Measurements from ENCODE around the gene TPRN.

TPRN gene

DNA sequence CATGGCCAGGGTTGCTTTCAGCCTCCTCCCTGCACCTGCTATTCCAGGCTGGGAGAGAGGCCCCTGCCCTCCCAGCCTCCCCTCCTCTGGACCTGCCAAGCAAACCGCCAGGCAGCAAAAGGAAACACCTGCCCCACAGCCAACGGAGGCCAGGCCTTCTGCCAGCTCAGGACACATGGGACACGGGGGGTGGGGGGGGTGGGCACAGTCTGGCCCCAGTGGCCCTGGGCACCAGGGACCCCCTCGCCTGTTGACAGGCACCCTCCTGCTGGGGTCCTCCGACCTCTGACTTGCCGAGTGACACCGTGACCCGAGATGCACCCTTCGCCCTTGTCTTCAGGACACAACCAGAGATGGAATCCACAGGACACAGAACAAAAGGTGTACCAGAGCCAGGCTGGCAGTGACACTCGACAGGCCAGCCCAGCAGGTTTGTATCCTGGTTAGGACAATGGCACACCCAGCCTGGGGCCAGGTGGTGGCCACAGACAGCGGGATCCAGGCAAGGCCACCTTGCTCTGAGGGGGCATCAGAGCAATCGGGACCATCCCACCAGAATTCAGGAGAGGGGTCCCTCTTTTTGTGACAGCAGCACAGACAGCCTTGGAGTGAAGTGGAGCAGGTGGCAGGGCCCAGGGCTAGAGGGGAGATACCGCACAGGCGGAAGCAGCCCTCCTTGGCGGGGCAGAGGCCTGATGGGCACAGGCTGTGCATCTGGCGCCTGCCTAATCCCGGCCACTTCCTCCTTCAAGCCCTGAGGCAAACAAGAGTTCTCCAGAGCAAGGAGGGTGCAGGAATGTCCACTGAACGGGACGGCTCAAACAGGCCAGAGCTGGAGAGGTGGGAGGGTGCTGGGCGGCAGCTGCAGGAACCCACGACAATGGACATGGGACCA lies 27.4 kb downstream of the TPRN start:
- DNase-seq (ENCODE audit: low read depth), result no peak

DNA sequence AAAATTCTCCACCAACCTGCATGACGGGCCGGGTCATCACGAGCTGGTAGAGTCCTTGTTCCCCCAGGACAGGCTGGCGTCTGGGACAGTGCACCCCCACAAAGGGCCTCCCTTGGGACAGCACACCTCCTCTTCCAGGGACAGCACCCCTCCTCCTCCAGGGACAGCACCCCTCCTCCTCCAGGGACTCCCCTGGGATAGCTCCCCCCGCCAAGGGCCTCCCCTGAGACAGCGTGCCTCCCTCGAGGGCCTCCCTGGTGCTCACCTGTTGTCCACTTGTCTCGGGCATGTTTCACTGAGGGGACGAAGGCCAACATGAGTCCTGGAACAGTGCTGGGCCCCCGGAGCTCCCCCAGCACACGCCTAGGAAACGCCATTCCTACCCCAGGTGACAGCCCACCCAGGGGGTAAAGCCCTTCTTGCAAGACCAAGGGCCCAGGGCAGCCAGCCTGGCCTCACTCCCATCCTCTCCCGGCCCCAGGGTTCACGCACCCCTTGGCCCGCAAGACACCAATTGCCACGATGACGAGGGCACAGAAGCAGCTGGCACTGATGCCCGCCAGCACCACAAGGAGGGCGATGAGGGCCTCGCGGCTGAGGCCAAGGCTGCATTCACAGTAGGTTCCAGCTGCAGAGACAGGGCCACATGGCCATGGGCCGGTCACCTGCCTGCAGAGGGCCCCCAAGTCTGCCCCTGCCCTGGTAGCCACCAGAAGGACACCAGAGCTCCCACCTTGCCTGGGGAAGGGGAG lies 29.2 kb downstream of the TPRN start:
- DNase-seq (ENCODE audit: low read depth), result no peak

DNA sequence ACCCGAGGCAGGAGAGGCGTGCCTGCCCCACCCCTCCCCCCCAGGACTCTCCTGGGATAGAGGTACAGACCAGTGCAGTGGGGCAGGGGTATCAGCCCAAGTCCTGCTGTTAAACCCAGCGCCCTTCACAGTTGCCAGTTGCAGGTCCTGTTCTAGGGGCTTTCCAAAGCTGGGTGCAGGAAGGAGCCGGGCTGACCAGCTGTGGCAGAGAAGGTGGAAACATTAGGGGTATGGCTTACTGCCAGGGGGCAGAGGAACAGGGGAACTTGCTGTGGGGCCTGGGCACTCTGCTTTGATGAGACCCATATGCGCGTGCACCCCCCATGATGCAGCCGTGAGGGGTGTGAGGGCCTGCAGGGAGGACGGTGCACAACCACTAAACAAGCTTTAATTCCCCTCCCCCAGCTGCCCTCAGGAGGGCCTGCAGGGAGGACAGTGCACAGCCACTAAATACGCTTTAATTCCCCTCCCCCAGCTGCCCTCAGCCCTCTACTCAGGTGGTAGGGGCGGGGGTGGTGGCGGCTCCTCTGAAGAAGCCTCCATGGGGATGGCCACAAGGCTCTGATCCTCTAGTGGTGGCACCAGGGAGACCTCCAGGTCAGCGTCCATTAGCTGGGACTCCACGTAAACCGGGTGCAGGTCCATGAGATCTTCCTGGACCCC lies 29.9 kb downstream of the TPRN start:
- DNase-seq (ENCODE audit: low read depth), result no peak

DNA sequence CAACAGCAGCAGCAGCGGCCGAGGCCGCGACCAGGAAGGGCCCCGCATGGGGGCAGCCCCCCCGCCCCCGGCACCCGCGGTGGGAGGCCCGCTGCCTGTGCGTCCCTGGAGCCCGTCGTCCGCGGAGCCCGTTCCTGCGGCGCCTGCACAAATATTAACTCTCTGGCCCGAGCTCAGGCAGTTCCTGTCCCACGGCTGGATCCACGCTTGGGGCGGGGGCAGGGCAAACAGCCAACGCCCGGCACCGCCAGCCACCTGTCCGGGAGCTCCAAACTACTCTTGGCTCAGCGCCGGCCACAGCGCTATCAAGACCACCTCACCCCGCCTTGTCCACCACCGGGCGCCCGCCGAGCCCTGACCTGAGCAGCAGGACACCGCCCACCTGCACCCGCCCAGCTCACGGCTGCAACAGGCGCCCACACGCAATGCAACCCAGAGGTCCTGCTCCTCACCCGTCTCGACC lies 30.6 kb downstream of the TPRN start, which contains the start of gene LRRC26:
TSS of gene LRRC26 (minus strand) at position 156 of the 463 bp plus-strand sequence. CDS start at position 48, 108 bp downstream.
- no peak for DNase-seq (ENCODE audit: low read depth)

DNA sequence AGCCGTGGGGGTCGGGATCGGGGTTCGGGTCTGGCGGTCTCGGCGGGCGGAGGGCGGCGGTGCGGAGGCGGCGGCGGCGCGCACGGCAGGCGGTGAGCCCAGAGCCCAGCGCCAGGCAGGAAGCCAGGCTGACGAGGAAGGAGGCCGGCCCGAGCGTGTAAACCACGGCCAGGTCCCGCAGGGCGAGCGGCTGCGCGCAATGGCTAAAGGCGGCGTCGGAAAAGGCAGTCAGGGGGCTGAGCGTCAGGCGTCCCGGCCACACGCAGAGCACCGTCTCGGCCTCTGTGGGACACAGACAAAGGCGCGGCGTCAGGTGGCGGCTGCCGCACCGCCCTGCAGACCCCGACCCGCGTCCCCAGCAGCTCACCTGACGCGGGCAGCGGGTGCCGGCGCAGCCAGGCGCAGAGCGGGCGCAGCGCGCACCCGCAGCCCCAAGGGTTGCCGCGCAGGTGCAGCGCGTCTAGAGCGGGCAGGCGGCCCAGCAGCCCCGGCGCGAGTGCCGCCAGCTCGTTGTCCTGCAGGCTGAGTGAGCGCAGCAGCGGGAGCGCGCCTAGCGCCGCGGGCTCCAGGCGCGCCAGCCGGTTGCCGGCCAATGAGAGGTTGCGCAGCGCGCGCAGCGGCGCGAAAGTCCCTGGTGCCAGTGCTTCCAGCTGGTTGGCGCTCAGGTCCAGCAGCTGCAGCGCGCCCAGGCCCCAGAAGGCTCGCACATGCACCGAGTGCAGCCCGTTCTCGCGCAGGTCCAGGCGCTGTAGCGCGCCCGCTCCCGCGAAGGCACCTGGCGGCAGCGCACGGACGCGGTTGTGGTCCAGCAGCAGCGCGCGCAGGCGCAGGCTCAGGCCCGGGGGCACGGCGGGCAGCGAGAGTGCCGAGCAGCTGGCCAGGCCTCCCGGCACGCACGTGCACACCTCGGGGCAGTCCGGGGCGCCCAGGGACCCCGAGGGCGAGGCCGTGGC lies 31.4 kb downstream of the TPRN start:
- DNase-seq (ENCODE audit: low read depth), result no peak

DNA sequence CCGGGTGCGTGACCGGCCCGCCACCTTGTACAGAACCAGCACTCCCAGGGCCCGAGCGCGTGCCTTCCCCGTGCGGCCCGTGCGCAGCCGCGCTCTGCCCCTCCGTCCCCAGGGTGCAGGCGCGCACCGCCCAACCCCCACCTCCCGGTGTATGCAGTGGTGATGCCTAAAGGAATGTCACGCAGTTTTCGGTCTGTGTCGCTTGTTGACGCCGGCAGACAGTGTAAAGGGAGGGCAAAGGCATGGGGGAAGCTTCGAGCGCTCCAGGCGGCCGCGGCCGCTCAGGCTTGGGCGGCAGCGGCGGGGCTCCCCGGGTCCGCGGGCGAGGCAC lies 32.0 kb downstream of the TPRN start:
- DNase-seq (ENCODE audit: low read depth), result no peak

DNA sequence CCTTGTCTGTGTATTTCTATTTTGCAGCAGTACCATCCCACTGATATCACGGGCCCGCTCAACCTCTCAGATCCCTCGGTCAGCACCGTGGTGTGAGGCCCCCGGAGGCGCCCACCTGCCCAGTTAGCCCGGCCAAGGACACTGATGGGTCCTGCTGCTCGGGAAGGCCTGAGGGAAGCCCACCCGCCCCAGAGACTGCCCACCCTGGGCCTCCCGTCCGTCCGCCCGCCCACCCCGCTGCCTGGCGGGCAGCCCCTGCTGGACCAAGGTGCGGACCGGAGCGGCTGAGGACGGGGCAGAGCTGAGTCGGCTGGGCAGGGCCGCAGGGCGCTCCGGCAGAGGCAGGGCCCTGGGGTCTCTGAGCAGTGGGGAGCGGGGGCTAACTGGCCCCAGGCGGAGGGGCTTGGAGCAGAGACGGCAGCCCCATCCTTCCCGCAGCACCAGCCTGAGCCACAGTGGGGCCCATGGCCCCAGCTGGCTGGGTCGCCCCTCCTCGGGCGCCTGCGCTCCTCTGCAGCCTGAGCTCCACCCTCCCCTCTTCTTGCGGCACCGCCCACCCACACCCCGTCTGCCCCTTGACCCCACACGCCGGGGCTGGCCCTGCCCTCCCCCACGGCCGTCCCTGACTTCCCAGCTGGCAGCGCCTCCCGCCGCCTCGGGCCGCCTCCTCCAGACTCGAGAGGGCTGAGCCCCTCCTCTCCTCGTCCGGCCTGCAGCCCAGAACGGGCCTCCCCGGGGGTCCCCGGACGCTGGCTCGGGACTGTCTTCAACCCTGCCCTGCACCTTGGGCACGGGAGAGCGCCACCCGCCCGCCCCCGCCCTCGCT lies 32.6 kb downstream of the TPRN start:
- DNase-seq (ENCODE audit: low read depth), result no peak

DNA sequence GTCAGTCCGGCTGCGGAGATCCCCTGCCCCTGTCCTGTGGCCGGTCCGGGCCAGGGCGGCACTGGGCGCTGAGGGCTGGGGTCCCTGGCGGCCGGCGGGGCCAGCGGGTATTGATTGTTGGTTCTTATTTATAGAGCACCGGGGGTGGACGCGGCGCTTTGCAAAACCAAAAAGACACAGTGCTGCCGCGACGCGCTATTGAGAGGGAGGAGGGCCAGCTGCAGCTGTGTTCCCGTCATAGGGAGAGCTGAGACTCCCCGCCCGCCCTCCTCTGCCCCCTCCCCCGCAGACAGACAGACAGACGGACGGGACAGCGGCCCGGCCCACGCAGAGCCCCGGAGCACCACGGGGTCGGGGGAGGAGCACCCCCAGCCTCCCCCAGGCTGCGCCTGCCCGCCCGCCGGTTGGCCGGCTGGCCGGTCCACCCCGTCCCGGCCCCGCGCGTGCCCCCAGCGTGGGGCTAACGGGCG lies 33.2 kb downstream of the TPRN start:
- no peak for DNase-seq (ENCODE audit: low read depth)

DNA sequence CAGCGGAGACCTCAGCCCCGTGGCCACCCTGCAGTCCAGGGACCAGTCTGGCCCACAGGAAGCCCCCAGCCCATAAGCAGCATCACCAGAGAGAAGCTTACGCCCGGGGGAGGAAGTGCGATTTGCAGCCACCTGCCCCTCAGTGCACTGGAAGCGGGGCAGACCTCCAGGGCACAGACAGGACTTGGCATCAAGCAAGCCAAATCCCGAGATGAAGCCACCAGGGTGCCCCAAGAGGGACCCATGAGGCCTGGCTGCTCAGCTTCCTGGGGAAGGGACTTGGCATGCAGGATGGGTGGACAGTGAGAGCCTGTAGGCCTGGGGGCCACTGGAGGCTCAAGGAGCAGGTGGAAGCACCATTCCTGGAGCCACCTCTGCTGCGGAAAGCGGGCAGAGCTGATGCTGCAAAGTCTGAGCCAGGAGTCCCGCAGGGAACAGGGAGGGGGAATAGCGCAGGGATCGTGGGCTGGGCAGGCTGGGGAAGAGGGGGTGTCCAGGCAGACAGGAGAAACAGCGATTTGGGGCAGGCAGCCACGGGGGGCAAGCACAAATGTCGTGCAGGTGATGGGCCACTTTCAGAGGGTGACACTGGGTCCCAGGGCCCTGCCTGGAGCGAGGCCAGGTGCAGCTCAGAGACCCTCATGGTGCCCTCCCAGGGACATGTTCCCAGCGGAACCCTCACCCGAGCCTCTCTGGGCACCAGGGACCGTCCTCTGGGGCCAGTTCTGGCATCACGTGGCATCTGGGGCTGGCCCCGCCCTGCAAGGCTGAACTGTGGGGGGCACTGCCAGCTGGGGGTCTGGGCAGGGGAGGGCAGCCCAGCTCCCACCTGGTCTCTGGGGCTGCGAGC lies 33.9 kb downstream of the TPRN start:
- DNase-seq (ENCODE audit: low read depth), result no peak

DNA sequence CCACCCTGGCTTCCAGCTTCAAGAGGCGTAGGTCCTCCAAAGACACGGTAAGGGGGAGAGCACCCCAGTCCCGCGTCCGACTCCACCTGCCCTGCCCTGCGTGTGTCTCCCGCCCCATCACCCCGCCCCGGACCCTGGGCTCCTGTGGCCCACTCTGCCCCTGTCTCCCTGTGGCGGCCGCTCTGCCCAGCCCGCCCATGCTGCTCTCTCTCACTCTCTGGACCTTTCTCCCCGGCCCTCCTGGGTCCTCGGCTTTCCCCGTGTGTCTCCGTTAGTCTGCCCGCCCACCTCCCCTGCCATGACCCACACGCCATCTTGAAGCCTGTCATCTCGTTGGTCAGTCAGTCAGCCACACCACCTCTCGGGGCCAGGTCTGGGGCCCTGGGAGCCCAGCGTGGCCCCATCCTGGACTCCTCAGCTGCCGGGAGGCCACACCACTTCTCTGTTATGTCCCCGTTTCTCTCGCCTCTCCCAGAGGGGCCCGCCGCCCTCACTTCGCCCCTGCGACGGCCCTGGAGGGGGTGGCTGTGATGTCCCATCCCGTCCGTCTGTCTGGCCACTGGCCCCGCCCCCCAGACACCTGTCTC lies 35.2 kb downstream of the TPRN start:
- DNase-seq (ENCODE audit: low read depth), result no peak

DNA sequence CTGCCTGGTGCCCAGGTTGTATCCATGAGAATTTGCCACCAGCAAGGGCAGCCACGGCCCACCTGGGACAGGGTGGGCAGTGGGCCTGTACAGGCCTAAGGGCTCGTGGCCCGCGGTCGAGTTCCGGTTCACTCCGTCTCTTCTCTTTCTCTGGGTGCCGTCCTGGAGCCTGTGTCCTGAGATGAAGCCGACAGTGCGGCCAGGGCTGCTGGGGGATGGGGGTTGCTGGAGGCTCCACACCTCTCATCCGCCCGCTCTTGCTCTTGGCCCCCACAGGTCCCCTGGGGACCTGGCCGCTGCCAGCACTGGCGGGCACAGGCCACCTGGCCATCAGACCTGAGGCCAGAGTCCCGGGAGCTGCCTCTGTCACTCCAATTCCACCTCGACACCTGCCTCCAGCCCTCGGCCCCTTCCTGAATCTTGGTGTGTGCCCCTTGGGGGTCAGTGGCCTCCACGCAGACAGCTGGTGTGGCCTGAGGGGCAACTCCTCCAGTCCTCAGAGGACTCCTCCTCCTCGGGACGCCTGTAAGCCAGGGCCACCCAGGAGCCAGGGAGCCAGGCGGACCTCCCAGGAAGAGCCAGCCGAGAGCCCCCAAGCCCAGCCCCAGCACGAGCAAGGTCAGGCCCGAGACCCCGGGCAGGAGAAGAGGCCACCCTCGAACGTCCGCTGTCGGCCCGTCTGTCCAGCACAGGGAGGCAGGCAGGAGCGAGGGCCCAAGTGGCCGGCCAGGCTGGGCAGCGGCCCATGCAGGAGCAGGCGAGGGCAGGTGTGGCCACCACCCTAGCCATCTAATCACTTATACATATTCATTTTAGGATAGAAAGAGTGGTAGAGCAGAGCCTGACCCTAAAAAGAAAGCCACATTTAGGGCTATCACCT lies 35.9 kb downstream of the TPRN start:
- DNase-seq (ENCODE audit: low read depth), result no peak

DNA sequence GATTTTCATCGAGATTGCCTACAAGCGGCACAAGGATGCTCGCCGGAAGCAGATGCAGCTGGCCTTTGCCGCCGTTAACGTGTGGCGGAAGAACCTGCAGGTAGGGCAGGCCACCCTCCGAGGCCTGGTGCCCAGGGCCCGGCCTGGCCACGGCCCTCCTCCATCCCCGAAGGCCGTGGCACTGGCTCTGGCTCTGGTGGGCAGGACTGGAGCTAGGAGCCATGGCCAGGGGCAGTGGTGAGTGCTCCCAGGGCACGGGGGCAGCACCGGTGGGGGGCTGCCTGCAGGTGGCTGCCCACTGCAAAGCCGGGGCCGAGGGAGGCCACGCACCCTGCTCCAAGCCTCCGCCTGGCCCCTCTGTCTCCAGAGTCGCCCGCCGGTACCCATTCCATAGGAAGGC lies 36.7 kb downstream of the TPRN start:
- DNase-seq (ENCODE audit: low read depth), result no peak

DNA sequence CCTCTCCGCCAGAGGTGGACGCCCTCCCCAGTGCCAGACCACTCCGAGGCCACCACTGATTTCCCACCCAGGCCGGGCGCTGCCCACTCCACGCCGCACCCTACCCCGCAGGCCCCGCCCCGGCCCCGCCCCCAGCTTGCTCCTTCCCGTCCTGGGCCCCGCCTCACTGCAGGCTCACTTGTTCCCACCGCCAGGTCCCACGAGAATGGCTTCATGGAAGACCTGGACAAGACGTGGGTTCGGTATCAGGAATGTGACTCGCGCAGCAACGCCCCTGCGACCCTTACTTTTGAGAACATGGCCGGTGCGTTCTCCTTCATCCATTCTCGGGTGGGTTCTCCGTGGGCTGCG lies 37.2 kb downstream of the TPRN start:
- no peak for DNase-seq (ENCODE audit: low read depth)

DNA sequence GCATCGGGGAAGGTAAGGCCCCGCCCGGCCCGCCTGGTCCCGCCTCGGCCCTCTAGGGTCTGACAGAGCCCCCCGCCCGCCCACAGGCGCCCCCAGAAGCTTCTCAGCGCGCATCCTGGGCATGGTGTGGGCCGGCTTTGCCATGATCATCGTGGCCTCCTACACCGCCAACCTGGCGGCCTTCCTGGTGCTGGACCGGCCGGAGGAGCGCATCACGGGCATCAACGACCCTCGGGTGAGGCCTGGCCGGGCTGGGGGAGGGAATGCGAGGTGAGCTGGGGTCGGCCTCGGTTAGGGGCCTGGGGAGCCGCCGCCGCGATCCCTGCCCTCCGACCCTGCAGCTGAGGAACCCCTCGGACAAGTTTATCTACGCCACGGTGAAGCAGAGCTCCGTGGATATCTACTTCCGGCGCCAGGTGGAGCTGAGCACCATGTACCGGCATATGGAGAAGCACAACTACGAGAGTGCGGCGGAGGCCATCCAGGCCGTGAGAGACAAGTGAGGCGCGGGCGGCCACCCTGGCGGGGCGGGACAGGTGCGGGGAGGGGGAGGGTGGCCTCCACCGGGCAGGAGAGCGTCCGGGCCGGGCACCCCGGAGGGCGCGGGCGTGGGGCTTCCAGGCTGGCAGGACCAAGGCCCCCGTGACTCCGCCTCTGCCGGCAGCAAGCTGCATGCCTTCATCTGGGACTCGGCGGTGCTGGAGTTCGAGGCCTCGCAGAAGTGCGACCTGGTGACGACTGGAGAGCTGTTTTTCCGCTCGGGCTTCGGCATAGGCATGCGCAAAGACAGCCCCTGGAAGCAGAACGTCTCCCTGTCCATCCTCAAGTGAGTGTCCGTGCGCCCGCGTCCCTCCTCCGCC lies 37.8 kb downstream of the TPRN start:
- DNase-seq (ENCODE audit: low read depth), result no peak

DNA sequence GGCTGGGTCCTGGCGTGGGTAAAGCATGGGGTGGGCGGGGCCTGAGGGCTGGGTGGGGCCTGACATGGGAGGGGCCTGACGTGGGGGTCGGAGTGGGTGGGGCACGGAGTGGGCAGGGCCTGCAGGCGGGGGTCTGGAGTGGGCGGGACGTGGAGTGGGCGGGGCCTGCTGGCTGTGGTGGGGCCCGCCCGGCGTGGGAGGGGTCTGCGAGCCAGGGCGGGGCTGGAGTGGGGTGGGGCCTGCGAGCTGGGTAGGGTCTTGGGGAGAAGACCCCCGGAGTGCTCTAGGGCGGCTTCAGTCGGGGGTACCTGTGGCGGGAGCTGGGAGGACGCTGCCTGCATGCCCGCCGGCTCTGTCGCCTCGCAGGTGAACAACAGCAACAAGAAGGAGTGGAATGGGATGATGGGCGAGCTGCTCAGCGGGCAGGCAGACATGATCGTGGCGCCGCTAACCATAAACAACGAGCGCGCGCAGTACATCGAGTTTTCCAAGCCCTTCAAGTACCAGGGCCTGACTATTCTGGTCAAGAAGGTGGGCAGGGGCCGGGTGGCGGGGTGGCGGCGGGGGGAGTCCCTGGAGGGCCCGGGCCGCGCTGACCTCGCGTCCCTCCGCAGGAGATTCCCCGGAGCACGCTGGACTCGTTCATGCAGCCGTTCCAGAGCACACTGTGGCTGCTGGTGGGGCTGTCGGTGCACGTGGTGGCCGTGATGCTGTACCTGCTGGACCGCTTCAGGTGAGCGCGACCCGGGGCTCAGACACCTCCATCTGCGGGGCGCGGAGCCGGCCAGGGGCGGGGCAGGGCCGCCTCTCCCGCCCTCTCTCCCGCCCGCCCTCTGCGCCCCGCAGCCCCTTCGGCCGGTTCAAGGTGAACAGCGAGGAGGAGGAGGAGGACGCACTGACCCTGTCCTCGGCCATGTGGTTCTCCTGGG lies 38.7 kb downstream of the TPRN start:
- DNase-seq (ENCODE audit: low read depth), result no peak

Data from stimulated activated CD8-positive, alpha-beta memory T cell treated with anti-CD3 and anti-CD28 coated beads, Interleukin-12 subunit alpha, Interleukin-12 subunit beta, amount 100 ng/mL, for 1 hour (primary cell).